Prostate gland (tissue), 2 donors: ENCODE data around the gene RGCC. TPM values are rescaled to one million over a fixed set of nuclear protein-coding genes. Genes with fewer than 3 reads are reported as not detected.

Experiments used
- DNase-seq: peaks from one replicate; pipeline ENCODE4 v3.0.0-alpha.2; 2019; ENCODE audit warnings: low spot score
- H3K27ac ChIP-seq, 2 donors: fragments of 200-600 bp; sonication (generic); 2 replicates each; pipeline ENCODE4 v1.5.1; 2017 to 2019
- H3K27me3 ChIP-seq: fragments of 200-600 bp; sonication (generic); replicated peaks from 2 replicates; pipeline ENCODE4 v1.5.1; 2019; ENCODE audit not compliant: insufficient read depth
- H3K36me3 ChIP-seq, 2 donors: fragments of 200-600 bp; sonication (generic); 1 replicate in 1 of 2; 2 replicates in 1 of 2; pipeline versions ENCODE4 v1.5.1 to v1.8.1; 2017 to 2019
- H3K4me1 ChIP-seq: fragments of 200-600 bp; sonication (generic); replicated peaks from 2 replicates; pipeline ENCODE4 v1.5.1; 2019
- H3K4me3 ChIP-seq, 2 donors: fragments of 200-600 bp; sonication (generic); 2 replicates each; pipeline ENCODE4 v1.5.1; 2017 to 2019
- H3K9me3 ChIP-seq: fragments of 200-600 bp; sonication (generic); 2 replicates; pipeline ENCODE4 v1.5.1; 2017
- POLR2A ChIP-seq: fragments of 450-650 bp; IDR thresholded peaks from one replicate; pipeline ENCODE4 v1.6.1; 2016; ENCODE audit warnings: antibody characterized with exemption, mild to moderate bottlenecking
- POLR2AphosphoS5 ChIP-seq: sonication (generic); formaldehyde crosslinking; IDR thresholded peaks from one replicate; pipeline ENCODE4 v1.6.1; 2017; ENCODE audit warnings: antibody characterized with exemption
- WGBS: methylation state at CpG from one replicate; pipeline ENCODE4 v1.1.5; 2018; 5-methylcytosine and 5-hydroxymethylcytosine counted together
- intact Hi-C: fragments of 100-400 bp; cut with DNase I; formaldehyde crosslinking; loops from one replicate; pipeline ENCODE4 v1.14.2; 2022
- total RNA-seq, 2 donors: library from RNA; depleted of rRNA; stranded (reverse); fragments of >200 nt; gene quantifications; one replicate each; pipeline ENCODE4 v1.1.0, GENCODE V29; 2016
- TF ChIP-seq, protein P1 (sequence below), 4 experiments: fragments of 200-600 bp in 2 of 4; fragments of 450-650 bp in 2 of 4; sonication (generic) in 2 of 4; IDR thresholded peaks; 1 replicate in 3 of 4; 2 replicates in 1 of 4; pipeline ENCODE4 v1.5.1; 2016 to 2019; ENCODE audit warnings: antibody characterized with exemption in 4 of 4, mild to moderate bottlenecking in 2 of 4, moderate library complexity in 2 of 4

RGCC gene
- total RNA-seq, 2 donors from 2014 or later: 87.0 to 140 TPM

- TF ChIP-seq POLR2AphosphoS5 (no peak), POLR2A (no peak)
- TF ChIP-seq, protein P1, sequence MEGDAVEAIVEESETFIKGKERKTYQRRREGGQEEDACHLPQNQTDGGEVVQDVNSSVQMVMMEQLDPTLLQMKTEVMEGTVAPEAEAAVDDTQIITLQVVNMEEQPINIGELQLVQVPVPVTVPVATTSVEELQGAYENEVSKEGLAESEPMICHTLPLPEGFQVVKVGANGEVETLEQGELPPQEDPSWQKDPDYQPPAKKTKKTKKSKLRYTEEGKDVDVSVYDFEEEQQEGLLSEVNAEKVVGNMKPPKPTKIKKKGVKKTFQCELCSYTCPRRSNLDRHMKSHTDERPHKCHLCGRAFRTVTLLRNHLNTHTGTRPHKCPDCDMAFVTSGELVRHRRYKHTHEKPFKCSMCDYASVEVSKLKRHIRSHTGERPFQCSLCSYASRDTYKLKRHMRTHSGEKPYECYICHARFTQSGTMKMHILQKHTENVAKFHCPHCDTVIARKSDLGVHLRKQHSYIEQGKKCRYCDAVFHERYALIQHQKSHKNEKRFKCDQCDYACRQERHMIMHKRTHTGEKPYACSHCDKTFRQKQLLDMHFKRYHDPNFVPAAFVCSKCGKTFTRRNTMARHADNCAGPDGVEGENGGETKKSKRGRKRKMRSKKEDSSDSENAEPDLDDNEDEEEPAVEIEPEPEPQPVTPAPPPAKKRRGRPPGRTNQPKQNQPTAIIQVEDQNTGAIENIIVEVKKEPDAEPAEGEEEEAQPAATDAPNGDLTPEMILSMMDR (IDR thresholded peaks at IDR 0.05): no peak
- WGBS: 66% methylated on average over 2 of the region's 2 CpGs
- Histone ChIP-seq H3K4me1 (no peaks in the 10 kb centered on the region), H3K27me3 (no peaks in the 10 kb centered on the region), H3K27ac (peak overlapping the region in 1 of 2 donors; percentile 12), H3K9me3 (no peaks in the 10 kb centered on the region), H3K4me3 (peak overlapping the region; percentile 60 to 61), H3K36me3 (no peaks in the 10 kb centered on the region)
- DNase-seq: no peak
- intact Hi-C loops: no loop called here
Measured at GRCh38 chr13:41460074-41460465, 2.7 kb downstream of the RGCC start.

DNA sequence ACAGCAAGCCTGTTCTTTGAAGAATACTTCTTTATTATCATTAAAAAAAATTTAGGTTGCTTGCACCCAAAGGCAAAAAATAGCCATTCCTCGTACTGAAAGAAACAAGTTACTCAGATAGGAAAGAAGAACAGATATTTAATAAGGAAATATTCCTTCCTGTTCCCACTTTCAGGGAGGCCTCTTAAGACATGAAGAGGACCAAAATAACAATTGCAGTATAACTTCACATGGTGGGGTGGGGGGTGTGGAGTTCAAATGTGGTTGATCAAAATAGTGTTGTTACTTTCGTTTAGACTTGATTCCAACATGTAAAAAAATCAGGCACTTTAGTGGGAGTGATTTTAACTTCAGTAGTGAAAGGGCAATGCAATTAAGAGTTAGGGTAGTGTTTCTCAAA lies 3.6 kb downstream of the RGCC start:
- no peak overlapping the region for H3K27ac ChIP-seq
- DNase-seq: no peak
- intact Hi-C loops: no loop called here
- no peaks in the 10 kb centered on the region for H3K36me3 ChIP-seq
- no peaks in the 10 kb centered on the region for H3K27me3 ChIP-seq
- WGBS: 45% methylated on average over 2 of the region's 2 CpGs
- no peaks in the 10 kb centered on the region for H3K4me1 ChIP-seq
- peak overlapping the region in 1 of 2 donors; percentile 0 for H3K4me3 ChIP-seq
- TF ChIP-seq, protein P1 (IDR thresholded peaks at IDR 0.05): no peak
- no peak for TF ChIP-seq POLR2A
- TF ChIP-seq POLR2AphosphoS5: no peak
- H3K9me3 ChIP-seq: no peaks in the 10 kb centered on the region

DNA sequence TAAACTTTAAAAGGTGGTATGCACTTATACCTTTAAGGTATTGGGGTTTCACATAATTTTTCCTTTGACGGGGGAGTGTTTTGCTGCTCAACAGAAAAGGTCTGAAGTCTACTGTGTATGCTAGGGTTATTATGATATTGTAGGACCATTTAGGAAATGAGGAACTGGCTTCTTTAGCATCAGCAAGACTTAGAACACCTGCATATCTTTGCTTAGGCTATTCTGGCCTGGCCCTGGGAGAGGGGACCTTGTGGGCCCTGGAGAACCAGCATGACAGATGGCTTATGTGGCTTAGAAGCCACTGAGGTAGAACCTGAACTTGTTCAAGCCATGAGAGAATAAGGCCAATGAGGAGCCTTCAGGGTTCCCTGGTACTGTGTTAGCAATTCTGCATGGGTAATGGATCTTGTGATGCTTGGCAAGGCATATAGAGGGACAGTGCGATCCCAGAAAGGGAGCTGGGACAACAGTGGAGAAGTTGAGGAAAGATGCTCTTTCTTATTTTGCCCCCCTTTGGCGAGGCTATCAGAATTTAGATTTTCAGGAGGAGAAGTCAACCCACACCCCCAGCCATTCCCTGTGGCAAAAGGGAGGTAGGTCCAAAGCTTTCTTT lies 4.3 kb downstream of the RGCC start:
- 94% methylated on average over 3 of the region's 3 CpGs for WGBS
- intact Hi-C loops: no loop called here
- H3K27me3 ChIP-seq: no peaks in the 10 kb centered on the region
- no peaks in the 10 kb centered on the region for H3K4me1 ChIP-seq
- no peaks in the 10 kb centered on the region for H3K9me3 ChIP-seq
- TF ChIP-seq POLR2A (no peak), POLR2AphosphoS5 (no peak)
- TF ChIP-seq, protein P1 (IDR thresholded peaks at IDR 0.05): no peak
- H3K36me3 ChIP-seq: no peaks in the 10 kb centered on the region
- no peak for DNase-seq
- no peak overlapping the region for H3K27ac ChIP-seq
- H3K4me3 ChIP-seq: peak overlapping the region in 1 of 2 donors; percentile 0

GRCh38 chr13:41462427-41462826 lies 5.1 kb downstream of the RGCC start:
- H3K9me3 ChIP-seq: no peaks in the 10 kb centered on the region
- WGBS: 96% methylated on average over 6 of the region's 6 CpGs
- intact Hi-C loops: no loop called here
- no peak overlapping the region for H3K4me3 ChIP-seq
- no peak overlapping the region for H3K27ac ChIP-seq
- no peaks in the 10 kb centered on the region for H3K36me3 ChIP-seq
- H3K27me3 ChIP-seq: no peaks in the 10 kb centered on the region
- no peak for DNase-seq
- no peaks in the 10 kb centered on the region for H3K4me1 ChIP-seq
- TF ChIP-seq, protein P1 (IDR thresholded peaks at IDR 0.05): no peak
- TF ChIP-seq POLR2A (no peak), POLR2AphosphoS5 (no peak)

- Histone ChIP-seq H3K4me1 (no peaks in the 10 kb centered on the region), H3K27me3 (no peaks in the 10 kb centered on the region), H3K9me3 (no peaks in the 10 kb centered on the region), H3K4me3 (no peak overlapping the region), H3K36me3 (peaks cover 0 to 5% of the 10 kb centered on the region in 2 donors), H3K27ac (peak overlapping the region in 1 of 2 donors; percentile 25)
- DNase-seq: no peak
- no peak for TF ChIP-seq POLR2A
- WGBS: 91% methylated on average over 11 of the region's 11 CpGs
- intact Hi-C loops: no loop called here
Measured at GRCh38 chr13:41463838-41464602, 6.7 kb downstream of the RGCC start.
